Keratinocyte (primary cell): ENCODE results near the gene TEX28.
"Not testable (repeated sequence)": the region's sequence is repeated elsewhere in the genome, so short reads cannot be mapped to it uniquely, and the experiment has no call there.

ENCODE experiments used
- CTCF ChIP-seq, 3 experiments: IDR thresholded peaks in 1 of 3; conservative IDR thresholded peaks in 1 of 3; optimal IDR thresholded peaks in 1 of 3; 2 replicates in 2 of 3; 3 replicates in 1 of 3; pipeline versions ENCODE3 to v1.5.1; 2011; ENCODE audit warnings: low read length in 3 of 3, mild to moderate bottlenecking in 3 of 3, moderate library complexity in 2 of 3, control low read depth in 1 of 3, inconsistent platforms in 1 of 3; ENCODE audit not compliant: insufficient read depth in 2 of 3; ENCODE audit errors: extremely low read depth in 1 of 3
- EZH2 ChIP-seq: IDR thresholded peaks from one replicate; pipeline ENCODE4 v1.6.1; 2012; ENCODE audit warnings: inconsistent platforms, mild to moderate bottlenecking, low read length, moderate library complexity

- TF ChIP-seq CTCF (optimal IDR thresholded peaks at IDR 0.05 in 1 of 3, IDR thresholded peaks at IDR 0.05 in 1 of 3, conservative IDR thresholded peaks at IDR 0.05 in 1 of 3; ENCODE audit: extremely low read depth in 1 of 3, insufficient read depth in 2 of 3, low read length in 3 of 3); EZH2: not testable (repeated sequence)
These were observed 55.9 kb downstream of the TEX28 start for GRCh38 chrX:154238939-154239559.
